DND-41 (cell line): ENCODE measurements around the gene SDF2.

Experiments used
- ATAC-seq: fragments of 200-7000 bp; cut with Tn5 transposase; 3 replicates; pipeline ENCODE4 v1.9.1; 2021; ENCODE audit warnings: low read depth; ENCODE audit not compliant: insufficient read depth
- DNase-seq: peaks from one replicate; pipeline ENCODE4 v3.0.0-alpha.2; 2020
- H2AFZ ChIP-seq: 2 replicates; pipeline ENCODE4 v1.6.0; 2012; ENCODE audit warnings: low read depth, low read length
- H3K27ac ChIP-seq: 2 replicates; pipeline ENCODE4 v1.5.1; 2012; ENCODE audit warnings: low read length, inconsistent platforms
- H3K27me3 ChIP-seq: fragments of 200-600 bp; sonication (generic); 2 replicates; pipeline ENCODE4 v1.6.0; 2012; ENCODE audit warnings: low read length, mild to moderate bottlenecking, inconsistent platforms; ENCODE audit not compliant: insufficient read depth, poor library complexity
- H3K36me3 ChIP-seq: 2 replicates; pipeline ENCODE4 v1.5.1; 2012; ENCODE audit warnings: low read length, inconsistent platforms; ENCODE audit not compliant: insufficient read depth
- H3K4me1 ChIP-seq: 2 replicates; pipeline ENCODE4 v1.5.1; 2012; ENCODE audit warnings: mild to moderate bottlenecking, low read length; ENCODE audit not compliant: insufficient read depth
- H3K4me2 ChIP-seq: 2 replicates; pipeline ENCODE4 v1.6.0; 2012; ENCODE audit warnings: mild to moderate bottlenecking, moderate library complexity, low read length, inconsistent platforms; ENCODE audit not compliant: insufficient read depth
- H3K4me3 ChIP-seq, 2 experiments: fragments of 200-600 bp in 1 of 2; shearing (Covaris generic) in 1 of 2; 2 replicates each; pipeline ENCODE4 v1.5.1; 2012 to 2016; ENCODE audit warnings: inconsistent platforms in 2 of 2, low read length in 2 of 2, mild to moderate bottlenecking in 2 of 2, low read depth in 1 of 2, moderate library complexity in 1 of 2
- H3K79me2 ChIP-seq: 2 replicates; pipeline ENCODE4 v1.6.0; 2012; ENCODE audit warnings: low read length, inconsistent platforms; ENCODE audit not compliant: insufficient read depth
- H3K9ac ChIP-seq: 2 replicates; pipeline ENCODE4 v1.6.0; 2012; ENCODE audit warnings: low read depth, mild to moderate bottlenecking, inconsistent platforms, low read length, moderate library complexity
- H3K9me3 ChIP-seq: 2 replicates; pipeline ENCODE4 v1.5.1; 2012; ENCODE audit warnings: low read length, moderate library complexity, mild to moderate bottlenecking, inconsistent platforms; ENCODE audit not compliant: insufficient read depth, severe bottlenecking
- H4K20me1 ChIP-seq: 2 replicates; pipeline ENCODE4 v1.6.0; 2012; ENCODE audit warnings: low read length; ENCODE audit not compliant: insufficient read depth
- EZH2 ChIP-seq: IDR thresholded peaks from 3 replicates; pipeline ENCODE4 v1.6.1; 2012; ENCODE audit warnings: borderline replicate concordance, low read depth, mild to moderate bottlenecking, moderate library complexity, low read length, inconsistent platforms; ENCODE audit not compliant: severe bottlenecking
- TF ChIP-seq, protein P1 (sequence below): IDR thresholded peaks from 2 replicates; pipeline ENCODE4 v1.5.1; 2012; ENCODE audit warnings: borderline replicate concordance, low read length, moderate library complexity, mild to moderate bottlenecking; ENCODE audit not compliant: poor library complexity, severe bottlenecking; ENCODE audit errors: extremely low read depth

Gene SDF2

DNA sequence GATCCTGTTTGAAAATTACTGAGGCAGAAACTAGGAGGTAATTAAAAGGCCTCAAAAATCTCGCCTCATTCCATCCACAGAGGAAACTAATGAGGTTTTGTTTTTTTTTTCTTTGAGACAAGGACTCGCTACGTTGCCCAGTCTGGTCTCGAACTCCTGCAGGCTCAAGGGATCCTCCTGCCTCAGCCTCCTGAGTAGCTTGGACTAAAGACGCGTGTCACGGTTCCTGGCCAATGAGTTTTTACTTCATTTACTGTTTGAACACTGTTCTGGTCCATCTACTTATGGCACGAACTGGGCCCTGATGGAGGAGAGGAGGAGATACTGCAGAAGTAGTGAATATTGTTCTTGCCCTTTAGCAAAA, 16.1 kb downstream of the SDF2 start:
- H3K9me3 ChIP-seq, result no peaks in the 10 kb centered on the region
- H3K27ac ChIP-seq, result peak overlapping the region; percentile 87
- H3K4me3 ChIP-seq, result peak overlapping the region; percentile 55 to 86
- peaks cover 21% of the 10 kb centered on the region; the same call in 1 of the 2 replicates for H4K20me1 ChIP-seq
- peaks cover 47% of the 10 kb centered on the region for H3K4me1 ChIP-seq
- ATAC-seq, result no peak
- H2AFZ ChIP-seq, result peak overlapping the region; percentile 83
- peak; percentile 13 for DNase-seq
- no peak for TF ChIP-seq EZH2
- TF ChIP-seq, protein P1, sequence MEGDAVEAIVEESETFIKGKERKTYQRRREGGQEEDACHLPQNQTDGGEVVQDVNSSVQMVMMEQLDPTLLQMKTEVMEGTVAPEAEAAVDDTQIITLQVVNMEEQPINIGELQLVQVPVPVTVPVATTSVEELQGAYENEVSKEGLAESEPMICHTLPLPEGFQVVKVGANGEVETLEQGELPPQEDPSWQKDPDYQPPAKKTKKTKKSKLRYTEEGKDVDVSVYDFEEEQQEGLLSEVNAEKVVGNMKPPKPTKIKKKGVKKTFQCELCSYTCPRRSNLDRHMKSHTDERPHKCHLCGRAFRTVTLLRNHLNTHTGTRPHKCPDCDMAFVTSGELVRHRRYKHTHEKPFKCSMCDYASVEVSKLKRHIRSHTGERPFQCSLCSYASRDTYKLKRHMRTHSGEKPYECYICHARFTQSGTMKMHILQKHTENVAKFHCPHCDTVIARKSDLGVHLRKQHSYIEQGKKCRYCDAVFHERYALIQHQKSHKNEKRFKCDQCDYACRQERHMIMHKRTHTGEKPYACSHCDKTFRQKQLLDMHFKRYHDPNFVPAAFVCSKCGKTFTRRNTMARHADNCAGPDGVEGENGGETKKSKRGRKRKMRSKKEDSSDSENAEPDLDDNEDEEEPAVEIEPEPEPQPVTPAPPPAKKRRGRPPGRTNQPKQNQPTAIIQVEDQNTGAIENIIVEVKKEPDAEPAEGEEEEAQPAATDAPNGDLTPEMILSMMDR, result no peak
- peak overlapping the region; percentile 77 for H3K9ac ChIP-seq
- peaks cover 38% of the 10 kb centered on the region for H3K36me3 ChIP-seq
- H3K79me2 ChIP-seq, result peaks cover 48% of the 10 kb centered on the region
- peak overlapping the region; percentile 76 for H3K4me2 ChIP-seq
- H3K27me3 ChIP-seq, result no peaks in the 10 kb centered on the region

DNA sequence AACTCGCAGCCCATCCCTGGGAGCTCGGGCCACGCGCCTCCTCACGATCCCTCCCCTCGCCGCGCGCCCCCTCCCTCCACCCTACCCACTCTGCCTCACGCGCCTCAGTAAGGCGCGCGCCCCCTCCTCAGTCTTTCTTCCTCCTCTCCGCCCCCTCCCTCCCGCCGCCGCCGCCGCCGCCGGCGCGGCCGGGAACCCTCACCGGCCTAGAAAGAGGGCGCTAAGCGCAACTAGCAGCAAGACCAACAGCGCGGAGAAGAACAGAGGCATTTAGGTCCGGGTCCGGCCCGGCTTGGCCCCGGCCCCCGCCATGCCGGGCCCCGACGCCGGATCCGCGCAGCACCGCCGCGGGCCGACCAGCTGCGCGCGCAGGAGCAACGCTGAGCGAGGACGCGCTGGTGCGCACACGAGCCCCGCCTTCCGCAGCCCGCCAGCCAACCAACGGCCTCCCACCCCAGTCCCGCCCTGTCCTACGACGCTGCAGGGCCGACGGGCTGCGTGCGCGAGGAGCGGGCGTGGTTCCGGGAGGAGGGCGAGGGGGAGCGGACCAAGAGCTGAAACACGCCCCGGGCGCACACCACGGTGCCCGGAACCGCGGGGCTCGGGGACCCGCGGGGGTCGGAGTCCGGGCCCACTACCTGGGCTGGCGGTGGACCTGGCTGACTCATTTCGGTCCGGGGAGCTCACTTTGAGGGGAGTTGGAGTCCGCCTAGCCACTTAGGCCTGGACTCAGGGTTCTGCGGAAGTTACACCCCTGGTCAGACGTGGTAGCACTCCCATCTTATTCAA, 16.7 kb downstream of the SDF2 start, which contains the start of gene BLTP2:
Gene BLTP2, minus strand, starts transcription at position 372 of the 789 bp plus-strand sequence. Its CDS starts 102 bp downstream, at position 270.
- H3K27me3 ChIP-seq, result no peaks in the 10 kb centered on the region
- H3K79me2 ChIP-seq, result peaks cover 48% of the 10 kb centered on the region
- peak within 1 kb of the TSS; percentile 78 for H3K4me2 ChIP-seq

DNA sequence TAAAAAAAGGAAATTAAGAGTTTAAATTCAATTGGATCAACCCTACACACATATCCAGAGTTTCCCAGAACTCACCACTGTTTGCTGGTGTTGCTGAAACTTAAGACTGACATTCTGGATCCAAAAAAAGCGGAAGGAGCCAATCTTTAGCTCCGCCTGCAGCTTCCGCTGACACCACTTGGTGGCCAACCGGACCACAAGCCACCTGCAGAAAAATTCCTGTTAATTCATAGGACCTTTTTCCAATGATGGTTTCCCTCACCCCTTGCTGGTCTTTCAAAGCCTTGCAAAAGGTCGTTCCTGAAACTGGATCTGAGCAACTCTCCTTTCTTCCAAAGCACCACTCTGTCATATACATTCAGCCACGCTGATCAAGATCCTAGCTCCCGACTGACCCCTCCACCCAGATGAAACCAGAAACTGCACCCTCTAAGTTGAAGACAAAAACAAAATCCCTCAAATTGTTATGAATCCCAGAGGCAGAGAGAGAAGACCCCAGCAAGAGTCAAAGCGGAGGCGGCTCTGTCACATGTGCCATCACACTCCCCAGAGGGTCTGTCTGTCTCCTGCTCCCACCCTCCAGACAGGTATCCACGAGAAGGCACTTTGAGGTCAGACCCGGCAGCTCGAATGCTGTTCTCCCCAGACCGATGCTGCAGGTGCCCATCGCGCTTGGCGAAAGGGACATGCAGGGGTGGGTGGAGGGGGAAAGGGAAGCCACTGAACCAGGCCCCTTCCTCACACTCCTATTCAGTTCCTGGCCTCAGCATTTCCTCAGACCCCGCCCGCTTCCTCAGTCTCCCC, 17.5 kb downstream of the SDF2 start:
- peak; percentile 4; the same call in 2 of the 3 replicates for ATAC-seq
- no peaks in the 10 kb centered on the region for H3K27me3 ChIP-seq
- peaks cover 48% of the 10 kb centered on the region for H3K36me3 ChIP-seq
- H3K4me2 ChIP-seq, result peak overlapping the region; percentile 78
- no peaks in the 10 kb centered on the region for H3K9me3 ChIP-seq
- DNase-seq, result peak; percentile 50
- peaks cover 49% of the 10 kb centered on the region for H3K4me1 ChIP-seq
- peak overlapping the region; percentile 60 to 86 for H3K4me3 ChIP-seq
- H4K20me1 ChIP-seq, result peaks cover 21% of the 10 kb centered on the region; the same call in 1 of the 2 replicates
- peak overlapping the region; percentile 70 for H3K27ac ChIP-seq
- no peak for TF ChIP-seq EZH2
- TF ChIP-seq, protein P1, result peak; percentile 29
- H3K9ac ChIP-seq, result peak overlapping the region; percentile 77
- peak overlapping the region; percentile 79 for H2AFZ ChIP-seq
- peaks cover 50% of the 10 kb centered on the region for H3K79me2 ChIP-seq

More for the DNA sequence above, 16.7 kb downstream of the SDF2 start, which contains the start of gene BLTP2:
- peaks cover 42% of the 10 kb centered on the region for H3K36me3 ChIP-seq
- H3K27ac ChIP-seq, result peak within 1 kb of the TSS; percentile 87
- ATAC-seq (peak; percentile 97), DNase-seq (peak; percentile 97)
- TF ChIP-seq, protein P1, result no peak
- no peak for TF ChIP-seq EZH2
- peak within 1 kb of the TSS; percentile 83 for H2AFZ ChIP-seq
- peaks cover 21% of the 10 kb centered on the region; the same call in 1 of the 2 replicates for H4K20me1 ChIP-seq
- peak within 1 kb of the TSS; percentile 60 to 86 for H3K4me3 ChIP-seq
- no peaks in the 10 kb centered on the region for H3K9me3 ChIP-seq
- H3K9ac ChIP-seq, result peak within 1 kb of the TSS; percentile 77
- H3K4me1 ChIP-seq, result peaks cover 47% of the 10 kb centered on the region
